Left colon (tissue), 2 donors: ENCODE measurements around the gene EXD2. TPM values are rescaled to one million over a fixed set of nuclear protein-coding genes. Genes with fewer than 3 reads are reported as not detected.

Source experiments
- ATAC-seq: fragments of 200-7000 bp; cut with Tn5 transposase; one replicate; pipeline ENCODE4 v1.9.1; 2020; ENCODE audit warnings: mild to moderate bottlenecking, moderate library complexity
- DNase-seq, 2 donors: peaks; one replicate each; pipeline ENCODE4 v3.0.0-alpha.2; 2020
- intact Hi-C, 2 donors: fragments of 100-400 bp; cut with DNase I in 1 of 2; cut with micrococcal nuclease in 1 of 2; formaldehyde crosslinking; loops; one replicate each; pipeline versions ENCODE4 v1.11.2 to v1.14.0; 2022; cut with DNase I, micrococcal nuclease
- total RNA-seq, 2 donors: library from RNA; stranded (reverse); fragmentation: NEBNext Ultra II Directional; extraction: Animal tissue kit (Norgen Biotek cat#: 25700); gene quantifications; one replicate each; pipeline ENCODE4 v1.2.1, GENCODE V29; 2021
- donor health status: DM: no; HTN: no; CAD: no.
- donor health status: DM: yes; HTN: yes; CAD: no.

Gene EXD2
- total RNA-seq, 2 donors from 2014 or later, result 24.3 to 25.1 TPM

DNA sequence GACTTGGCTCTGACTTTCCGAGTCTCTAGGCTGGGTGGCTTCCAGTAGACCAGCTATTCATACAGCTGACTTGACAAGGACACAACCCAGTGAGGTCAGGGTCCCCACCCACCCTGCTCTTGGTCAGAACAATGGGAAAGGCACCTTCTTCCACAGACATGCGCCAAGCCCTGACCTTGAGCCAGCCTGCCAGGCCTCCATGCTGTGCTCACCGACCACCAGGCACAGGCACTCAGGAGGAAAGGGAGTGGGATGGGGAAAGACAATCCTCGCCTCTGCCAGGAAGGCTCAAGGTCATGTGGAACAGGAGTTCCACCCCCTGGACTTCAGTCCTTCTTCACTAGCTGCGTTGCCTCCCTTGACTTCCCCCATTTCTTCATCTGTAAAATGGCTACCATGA lies 100.1 kb downstream of the EXD2 start:
- DNase-seq, result no peak
- no peak for ATAC-seq
- intact Hi-C loops, result no loop called here

DNA sequence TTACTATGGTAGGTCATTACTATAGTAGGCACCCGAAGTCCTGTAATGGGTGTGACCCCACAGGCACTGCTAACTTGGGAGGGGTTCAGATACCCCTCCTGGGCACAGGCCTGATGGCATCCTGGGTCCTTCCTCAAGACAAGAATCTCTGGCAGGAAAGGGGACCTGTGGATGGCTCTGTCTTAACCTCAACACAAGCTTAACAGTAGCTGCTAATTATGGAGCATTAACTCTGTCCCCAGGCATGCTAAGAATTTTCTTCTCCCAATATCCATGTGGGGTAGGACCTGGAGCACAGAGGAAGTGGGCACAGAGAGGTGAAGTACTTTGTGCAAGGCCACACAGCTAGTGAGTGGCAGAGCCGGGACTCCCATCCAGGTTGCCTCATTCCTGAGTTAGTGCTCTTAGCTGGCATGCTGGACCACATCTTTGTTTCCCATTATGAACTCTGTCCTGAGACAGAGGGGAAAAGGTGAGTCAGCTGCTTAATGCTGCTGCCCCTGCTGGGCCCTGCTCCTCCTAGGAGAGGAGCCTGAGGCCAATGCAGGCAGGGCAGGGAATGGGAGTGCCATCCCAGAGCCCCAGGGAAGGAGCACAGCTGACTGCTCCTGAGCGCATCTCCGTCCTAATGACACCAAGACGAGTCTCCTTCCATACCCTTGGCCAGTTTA lies 100.7 kb downstream of the EXD2 start:
- DNase-seq, result no peak
- intact Hi-C loops, result no loop called here
- ATAC-seq, result no peak

Other genes with a start within 250 kb of the EXD2 start
- gene ACTN1, start 212.2 kb upstream of the EXD2 start, total RNA-seq, result 100 to 1,000 TPM in 1 of 2 donors, 10 to 100 TPM in 1; 89.9 to 132 TPM
- 10 to 100 TPM; 38.6 to 42.3 TPM for gene DCAF5, start 38.4 kb upstream of the EXD2 start, total RNA-seq
- gene GALNT16, start 68.7 kb downstream of the EXD2 start, total RNA-seq, result 1 to 10 TPM; 1.3 to 1.7 TPM
- gene ERH, start 206.8 kb downstream of the EXD2 start, total RNA-seq, result 100 to 1,000 TPM in 1 of 2 donors, 10 to 100 TPM in 1; 99.8 to 119 TPM
- 10 to 100 TPM; 80.7 to 84.5 TPM for gene SLC39A9, start 207.2 kb downstream of the EXD2 start, total RNA-seq